Measurements from ENCODE around the gene TPD52L1. TPM values are rescaled to one million over a fixed set of nuclear protein-coding genes. Genes with fewer than 3 reads are reported as not detected.

Gene TPD52L1
- total and polyA plus RNA-seq, 10 of the 15 experiments (the other 5 are each of a cell fraction or from before 2014, with no cell fraction given) = 0.03 to 2.6 (median 0.16) TPM; not detected in 3

GRCh38 chr6:125194941-125195340 is 41.4 kb downstream of the TPD52L1 start:
- H3K36me3 ChIP-seq (ENCODE audit: control insufficient read depth in 2 of 2, insufficient read depth in 2 of 2, low read length in 1 of 2) = no peaks in the 10 kb centered on the region
- H3K9me3 ChIP-seq (replicated peaks; ENCODE audit: control insufficient read depth, insufficient read depth, low read length) = no peaks in the 10 kb centered on the region
- no TSS peak for BruUV-seq (replicated peaks)
- intact Hi-C loops (cut with micrococcal nuclease; ENCODE audit: unreplicated experiment) = loop anchor here (5.0 to 10.0 kb wide), 2 partner anchors 117 to 570 kb away; no protein-coding TSS in a partner anchor
- ATAC-seq (peak; percentile 23; the same call in 1 of the 3 replicates), DNase-seq (ENCODE audit: low read depth, low spot score) (no peak), FAIRE-seq (no peak)
- H2AFZ ChIP-seq (ENCODE audit: control insufficient read depth, low read depth, low read length) = no peak overlapping the region
- H3K27ac ChIP-seq (ENCODE audit: control insufficient read depth, insufficient read depth) = no peak overlapping the region
- SMC1A ChIA-PET (ENCODE audit: uncharacterized antibody, unreplicated experiment) = no interaction called here
- CTCF ChIA-PET = interaction anchor here (1.1 to 4.2 kb wide), 2 partner anchors 8 to 35 kb away, joined by 4 to 31 read pairs; no protein-coding TSS in a partner anchor
- no peak overlapping the region for H3K4me3 ChIP-seq
- RAD21 ChIA-PET (ENCODE audit: unreplicated experiment) = no interaction called here
- POLR2A ChIA-PET = no interaction called here
- no peak overlapping the region for H3K9ac ChIP-seq (ENCODE audit: control insufficient read depth, insufficient read depth, low read length)
- no peak overlapping the region for H3K4me2 ChIP-seq (ENCODE audit: control insufficient read depth, insufficient read depth)
- no peaks in the 10 kb centered on the region for H3K4me1 ChIP-seq (ENCODE audit: control insufficient read depth, insufficient read depth, low read length)
- in situ Hi-C loops (cut with MboI) = no loop called here
- H4K20me1 ChIP-seq (ENCODE audit: control insufficient read depth, insufficient read depth) = no peaks in the 10 kb centered on the region
- H3K79me2 ChIP-seq (ENCODE audit: control insufficient read depth, insufficient read depth, low read length) = no peaks in the 10 kb centered on the region
- no peaks in the 10 kb centered on the region for H3K27me3 ChIP-seq (replicated peaks in 1 of 2; ENCODE audit: control insufficient read depth in 2 of 2, insufficient read depth in 2 of 2, low read length in 1 of 2)
- TF ChIP-seq WRNIP1 (IDR thresholded peaks at IDR 0.05; ENCODE audit: borderline replicate concordance, low read depth, low read length) = no peak
- no peak for TF ChIP-seq SP1 (IDR thresholded peaks at IDR 0.05; ENCODE audit: low read depth, low read length)
- TF ChIP-seq SMC3 (IDR thresholded peaks at IDR 0.05; ENCODE audit: borderline replicate concordance, low read length) = no peak
- TF ChIP-seq CHD2 (IDR thresholded peaks at IDR 0.05; ENCODE audit: borderline replicate concordance, low read depth, low read length) = no peak
- TF ChIP-seq YBX1 (IDR thresholded peaks at IDR 0.05) = no peak
- no peak for TF ChIP-seq POLR2AphosphoS2 (IDR thresholded peaks at IDR 0.05; ENCODE audit: low read depth, low read length)
- no peak for TF ChIP-seq ZNF592 (IDR thresholded peaks at IDR 0.05)
- no peak for TF ChIP-seq NR2C1 (IDR thresholded peaks at IDR 0.05)
- TF ChIP-seq MEF2B (IDR thresholded peaks at IDR 0.05; ENCODE audit: partially characterized antibody, poor library complexity, severe bottlenecking) = no peak
- no peak for TF ChIP-seq BCLAF1 (IDR thresholded peaks at IDR 0.05)
- TF ChIP-seq TCF7 (IDR thresholded peaks at IDR 0.05; ENCODE audit: borderline replicate concordance) = no peak
- TF ChIP-seq IKZF1 (conservative IDR thresholded peaks at IDR 0.05) = no peak
- TF ChIP-seq NRF1 (conservative IDR thresholded peaks at IDR 0.05; ENCODE audit: low read depth, low read length) = no peak
- no peak for TF ChIP-seq USF1 (IDR thresholded peaks at IDR 0.05; ENCODE audit: borderline replicate concordance, extremely low read length, insufficient read depth, low read depth, low read length)
- no peak for TF ChIP-seq ATF2 (IDR thresholded peaks at IDR 0.05; ENCODE audit: low read length)
- TF ChIP-seq NFYB (IDR thresholded peaks at IDR 0.05; ENCODE audit: insufficient read depth, low read depth, low read length) = no peak

Measured in GM12878 (cell line).